ENCODE measurements around the gene SLC8A2. TPM values are rescaled to one million over a fixed set of nuclear protein-coding genes. Genes with fewer than 3 reads are reported as not detected.
A peak's percentile ranks its signal among the peaks of the same experiment; 100 is the strongest.

Gene SLC8A2
- total RNA-seq, 4 donors from 2014 or later = 0.82 to 36.4 (median 9.6) TPM

- peak within 1 kb of the TSS; percentile 88 to 92 (median 90) for H3K27ac ChIP-seq
- peaks cover 0 to under 1% (median 0%) of the 10 kb centered on the region in 4 donors for H3K36me3 ChIP-seq
- H3K9me3 ChIP-seq = no peaks in the 10 kb centered on the region
- H3K27me3 ChIP-seq = no peaks in the 10 kb centered on the region
- DNase-seq = peak; percentile 90
- intact Hi-C loops (cut with DNase I; ENCODE audit: low total_unique reads) = no loop called here
- in situ Hi-C loops (cut with MboI; ENCODE audit: low pct_ligation_motif_present in 1 of 4, low pct_unique_long_range_greater_than_20kb in 1 of 4, low sequenced_read_pairs in 3 of 4) = no loop called here
- peak within 1 kb of the TSS; percentile 51 to 77 (median 56) for H3K4me3 ChIP-seq
- no peak for TF ChIP-seq EP300 (IDR thresholded peaks at IDR 0.05; ENCODE audit: low read depth)
- peak; percentile 48 to 70 (median 58) for TF ChIP-seq POLR2AphosphoS5 (IDR thresholded peaks at IDR 0.05)
- peak; percentile 83 to 97 (median 91) for TF ChIP-seq CTCF (IDR thresholded peaks at IDR 0.05)
- TF ChIP-seq POLR2A (IDR thresholded peaks at IDR 0.05) = peak; percentile 62
- WGBS, 2 donors (ENCODE audit: low coverage in 1 of 2) = 3 to 4% methylated on average over 3 to 37 of the region's 57 CpGs
- H3K4me1 ChIP-seq = peaks cover 0 to 14% (median 11%) of the 10 kb centered on the region in 4 donors
Observed at GRCh38 chr19:47483800-47484690, 12.4 kb upstream of the SLC8A2 start, which contains the start of gene KPTN. Gene KPTN, minus strand, starts transcription at chr19:47484219. Its CDS starts 59 bp downstream, at chr19:47484160.

- no peaks in the 10 kb centered on the region for H3K36me3 ChIP-seq
- no peak overlapping the region for H3K27ac ChIP-seq
- no peaks in the 10 kb centered on the region for H3K27me3 ChIP-seq
- H3K4me3 ChIP-seq = peak overlapping the region in 1 of 4 donors; percentile 77
- TF ChIP-seq EP300 (IDR thresholded peaks at IDR 0.05; ENCODE audit: low read depth) = no peak
- TF ChIP-seq CTCF (IDR thresholded peaks at IDR 0.05) = no peak
- TF ChIP-seq POLR2AphosphoS5 (IDR thresholded peaks at IDR 0.05) = no peak
- intact Hi-C loops (cut with DNase I; ENCODE audit: low total_unique reads) = no loop called here
- DNase-seq = no peak
- WGBS, 2 donors (ENCODE audit: low coverage in 1 of 2) = 89% methylated on average over 15 of the region's 15 CpGs; no CpG with 5 or more reads in 1 of the 2 donors
- no peaks in the 10 kb centered on the region for H3K9me3 ChIP-seq
- H3K4me1 ChIP-seq = peaks cover 0 to 14% (median 11%) of the 10 kb centered on the region in 4 donors
- in situ Hi-C loops (cut with MboI; ENCODE audit: low pct_ligation_motif_present in 1 of 4, low pct_unique_long_range_greater_than_20kb in 1 of 4, low sequenced_read_pairs in 3 of 4) = no loop called here
Observed at GRCh38 chr19:47483200-47483599, 11.5 kb upstream of the SLC8A2 start.

GRCh38 chr19:47481460-47482052 lies 9.9 kb upstream of the SLC8A2 start:
- WGBS, 2 donors (ENCODE audit: low coverage in 1 of 2) = 93 to 94% methylated on average over 4 of the region's 4 CpGs

More at GRCh38 chr19:47481460-47482052, 9.9 kb upstream of the SLC8A2 start:
- intact Hi-C loops (cut with DNase I; ENCODE audit: low total_unique reads) (no loop called here), in situ Hi-C loops (cut with MboI; ENCODE audit: low pct_ligation_motif_present in 1 of 4, low pct_unique_long_range_greater_than_20kb in 1 of 4, low sequenced_read_pairs in 3 of 4) (no loop called here)
- Histone ChIP-seq H3K36me3 (no peaks in the 10 kb centered on the region), H3K9me3 (no peaks in the 10 kb centered on the region), H3K27ac (no peak overlapping the region), H3K4me1 (peaks cover 0 to 14% (median 11%) of the 10 kb centered on the region in 4 donors), H3K4me3 (no peak overlapping the region), H3K27me3 (no peaks in the 10 kb centered on the region)
- TF ChIP-seq CTCF (IDR thresholded peaks at IDR 0.05) (no peak), POLR2AphosphoS5 (IDR thresholded peaks at IDR 0.05) (no peak), POLR2A (IDR thresholded peaks at IDR 0.05) (no peak), EP300 (IDR thresholded peaks at IDR 0.05; ENCODE audit: low read depth) (no peak)
- DNase-seq = no peak

Measured in transverse colon (tissue), 4 donors.